GM12874 (cell line): ENCODE data around the gene HMGCLL1.

Experiments
- CTCF ChIP-seq: IDR thresholded peaks from 2 replicates; pipeline ENCODE4 v1.5.1; 2011; ENCODE audit warnings: low read depth, mild to moderate bottlenecking, control low read depth, low read length, moderate library complexity; ENCODE audit not compliant: insufficient read depth

HMGCLL1 gene

GRCh38 chr6:55562318-55562717 lies 16.7 kb downstream of the HMGCLL1 start:
- no peak for TF ChIP-seq CTCF

GRCh38 chr6:55560290-55560885 lies 18.6 kb downstream of the HMGCLL1 start:
- no peak for TF ChIP-seq CTCF

- TF ChIP-seq CTCF = no peak
Measured at GRCh38 chr6:55557146-55557545, 21.8 kb downstream of the HMGCLL1 start.

- TF ChIP-seq CTCF = no peak
Measured at GRCh38 chr6:55545791-55546190, 33.2 kb downstream of the HMGCLL1 start.

GRCh38 chr6:55543633-55544309 lies 35.2 kb downstream of the HMGCLL1 start:
- TF ChIP-seq CTCF = no peak

GRCh38 chr6:55541024-55541423 lies 38.0 kb downstream of the HMGCLL1 start:
- no peak for TF ChIP-seq CTCF

GRCh38 chr6:55536391-55536956 lies 42.5 kb downstream of the HMGCLL1 start:
- no peak for TF ChIP-seq CTCF
